Stomach (tissue), 4 donors: Measurements from ENCODE around the gene CTIF.

ENCODE experiments used
- CTCF ChIP-seq, 7 experiments: fragments of 450-650 bp in 4 of 7; fragments of 200-600 bp in 3 of 7; sonication (generic) in 3 of 7; IDR thresholded peaks; one replicate each; pipeline ENCODE4 v1.5.1; 2016 to 2019; ENCODE audit warnings: antibody characterized with exemption in 7 of 7, control low read depth in 2 of 7, mild to moderate bottlenecking in 1 of 7
- POLR2A ChIP-seq, 4 donors: fragments of 450-650 bp; IDR thresholded peaks; one replicate each; pipeline ENCODE4 v1.6.1; 2016; ENCODE audit warnings: antibody characterized with exemption in 4 of 4, control low read depth in 2 of 4, mild to moderate bottlenecking in 1 of 4, moderate library complexity in 1 of 4

DNA sequence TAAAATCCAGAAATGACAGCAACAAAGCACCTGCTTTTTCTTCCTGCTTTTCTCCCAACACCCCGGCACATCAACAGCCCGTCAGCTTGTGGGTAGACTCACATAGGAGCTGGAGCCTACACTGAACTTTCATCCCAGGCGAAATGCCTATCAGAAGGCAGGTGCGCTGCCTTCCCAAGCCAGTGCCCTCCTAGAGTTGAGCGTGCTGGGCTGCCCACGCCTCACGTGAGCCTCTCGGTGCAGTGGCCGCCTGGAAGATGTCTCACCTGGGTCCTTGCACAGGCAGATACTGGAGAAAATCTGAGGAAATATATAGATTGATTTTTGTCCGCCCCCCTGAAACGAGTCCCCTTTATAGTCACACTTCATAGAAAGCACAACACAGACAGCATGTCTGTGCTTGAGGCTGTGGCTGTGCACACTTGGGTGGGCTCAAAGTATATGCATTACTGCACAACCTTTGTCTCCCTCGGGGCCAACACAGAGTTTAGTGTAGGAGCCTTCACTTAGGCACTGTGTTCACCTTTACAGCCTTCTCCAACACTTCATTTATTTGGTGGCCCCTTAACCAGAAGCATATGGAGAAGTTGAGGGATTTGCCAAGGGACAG is 299.4 kb downstream of the CTIF start:
- TF ChIP-seq CTCF (IDR thresholded peaks at IDR 0.05) (no peak), POLR2A (IDR thresholded peaks at IDR 0.05) (no peak)
